Bronchial epithelial cell (primary cell): Measurements from ENCODE around the gene CD248. TPM values are rescaled to one million over a fixed set of nuclear protein-coding genes. Genes with fewer than 3 reads are reported as not detected.
"Not testable (repeated sequence)": the region's sequence is repeated elsewhere in the genome, so short reads cannot be mapped to it uniquely, and the experiment has no call there.

Experiments
- DNase-seq: peaks from one replicate; pipeline ENCODE4 v3.0.0-alpha.2; 2010; ENCODE audit warnings: low read depth
- FAIRE-seq: peaks from 2 replicates; lab custom pipeline; 2011; peaks lifted over from hg19 to GRCh38; lab: Jason Lieb, UNC
- H3K27me3 ChIP-seq: 2 replicates; pipeline ENCODE4 v1.5.1; 2011; ENCODE audit warnings: low read length; ENCODE audit not compliant: control insufficient read depth, insufficient read depth
- H3K36me3 ChIP-seq: 2 replicates; pipeline ENCODE4 v1.5.1; 2011; ENCODE audit warnings: low read length; ENCODE audit not compliant: control insufficient read depth, insufficient read depth
- H3K4me3 ChIP-seq: 2 replicates; pipeline ENCODE4 v1.5.1; 2011; ENCODE audit warnings: mild to moderate bottlenecking, low read depth, low read length, control low read depth
- CTCF ChIP-seq: IDR thresholded peaks from 2 replicates; pipeline ENCODE4 v1.5.1; 2011; ENCODE audit warnings: mild to moderate bottlenecking, moderate library complexity, low read length, control low read depth, inconsistent platforms; ENCODE audit not compliant: insufficient read depth, severe bottlenecking
- total RNA-seq: library from RNA; depleted of rRNA; stranded (reverse); fragments of >200 nt; gene quantifications from 2 replicates; pipeline ENCODE4 v1.2.1, GENCODE V29; 2014

CD248 gene
- total RNA-seq, 1 donor from 2014 or later = under 0.01 TPM

GRCh38 chr11:66278363-66279091, 38.3 kb downstream of the CD248 start:
- Histone ChIP-seq H3K4me3 (no peak overlapping the region), H3K27me3 (no peaks in the 10 kb centered on the region), H3K36me3 (peaks cover 7% of the 10 kb centered on the region)
- DNase-seq (no peak), FAIRE-seq (no peak)
- TF ChIP-seq CTCF = no peak

- Histone ChIP-seq H3K36me3 (peaks cover 13% of the 10 kb centered on the region), H3K4me3 (peak within 1 kb of the TSS; percentile 11), H3K27me3 (no peaks in the 10 kb centered on the region)
- TF ChIP-seq CTCF = no peak
- DNase-seq = no peak
- no peak for FAIRE-seq
Measured at GRCh38 chr11:66277471-66278362, 39.1 kb downstream of the CD248 start, which contains the start of gene CNIH2. TSS of gene CNIH2 (plus strand) at chr11:66278175. CDS start at chr11:66278457, 282 bp downstream.

GRCh38 chr11:66277064-66277463, 39.8 kb downstream of the CD248 start:
- H3K36me3 ChIP-seq = peaks cover 18% of the 10 kb centered on the region
- not testable (repeated sequence) for H3K27me3 ChIP-seq, DNase-seq, H3K4me3 ChIP-seq, FAIRE-seq

GRCh38 chr11:66276619-66277018, 40.2 kb downstream of the CD248 start:
- FAIRE-seq, H3K27me3 ChIP-seq, DNase-seq, H3K4me3 ChIP-seq: not testable (repeated sequence)
- peaks cover 21% of the 10 kb centered on the region for H3K36me3 ChIP-seq

GRCh38 chr11:66275984-66276612, 40.7 kb downstream of the CD248 start:
- Histone ChIP-seq H3K4me3 (no peak overlapping the region), H3K36me3 (peaks cover 21% of the 10 kb centered on the region), H3K27me3 (no peaks in the 10 kb centered on the region)
- no peak for TF ChIP-seq CTCF
- DNase-seq (no peak), FAIRE-seq (no peak)

GRCh38 chr11:66275396-66275795, 41.4 kb downstream of the CD248 start:
- H3K36me3 ChIP-seq = peaks cover 22% of the 10 kb centered on the region
- DNase-seq (no peak), FAIRE-seq (no peak)
- H3K27me3 ChIP-seq = no peaks in the 10 kb centered on the region
- no peak overlapping the region for H3K4me3 ChIP-seq
- TF ChIP-seq CTCF = no peak
